MM.1S (cell line): ENCODE measurements around the gene LPCAT2.

Experiments used
- EZH2 ChIP-seq: fragments of 300-600 bp; sonication (generic); optimal IDR thresholded peaks from 2 replicates; pipeline ENCODE3; 2017; ENCODE audit warnings: low read depth, mild to moderate bottlenecking, antibody characterized with exemption, low read length, mixed read lengths
- TF ChIP-seq, protein P1 (sequence below): fragments of 300-600 bp; sonication (generic); IDR thresholded peaks from 2 replicates; pipeline ENCODE4 v1.5.1; 2016; ENCODE audit warnings: antibody characterized with exemption, low read length, mixed read lengths

DNA sequence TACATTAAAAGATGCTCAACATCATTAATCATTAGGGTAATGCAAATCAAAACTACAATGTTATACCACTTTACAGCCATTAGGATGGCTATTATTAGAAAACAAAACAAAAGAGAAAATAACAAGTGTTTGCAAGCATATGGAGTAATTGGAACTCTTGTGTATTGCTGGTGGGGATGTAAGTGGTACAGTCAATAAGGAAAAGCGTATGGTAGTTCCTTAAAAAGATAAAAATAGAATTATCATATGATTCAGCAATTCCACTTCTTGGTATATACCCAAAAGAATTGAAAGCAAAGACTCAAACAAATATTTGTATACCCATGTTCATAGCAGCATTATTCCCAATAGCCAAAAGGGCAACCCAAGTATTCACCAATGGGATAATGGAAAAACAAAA, 56.2 kb downstream of the LPCAT2 start:
- TF ChIP-seq, protein P1, sequence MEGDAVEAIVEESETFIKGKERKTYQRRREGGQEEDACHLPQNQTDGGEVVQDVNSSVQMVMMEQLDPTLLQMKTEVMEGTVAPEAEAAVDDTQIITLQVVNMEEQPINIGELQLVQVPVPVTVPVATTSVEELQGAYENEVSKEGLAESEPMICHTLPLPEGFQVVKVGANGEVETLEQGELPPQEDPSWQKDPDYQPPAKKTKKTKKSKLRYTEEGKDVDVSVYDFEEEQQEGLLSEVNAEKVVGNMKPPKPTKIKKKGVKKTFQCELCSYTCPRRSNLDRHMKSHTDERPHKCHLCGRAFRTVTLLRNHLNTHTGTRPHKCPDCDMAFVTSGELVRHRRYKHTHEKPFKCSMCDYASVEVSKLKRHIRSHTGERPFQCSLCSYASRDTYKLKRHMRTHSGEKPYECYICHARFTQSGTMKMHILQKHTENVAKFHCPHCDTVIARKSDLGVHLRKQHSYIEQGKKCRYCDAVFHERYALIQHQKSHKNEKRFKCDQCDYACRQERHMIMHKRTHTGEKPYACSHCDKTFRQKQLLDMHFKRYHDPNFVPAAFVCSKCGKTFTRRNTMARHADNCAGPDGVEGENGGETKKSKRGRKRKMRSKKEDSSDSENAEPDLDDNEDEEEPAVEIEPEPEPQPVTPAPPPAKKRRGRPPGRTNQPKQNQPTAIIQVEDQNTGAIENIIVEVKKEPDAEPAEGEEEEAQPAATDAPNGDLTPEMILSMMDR = no peak
- TF ChIP-seq EZH2 = no peak
